ENCODE measurements around the gene SLC2A14.
"Not testable (repeated sequence)": the region's sequence is repeated elsewhere in the genome, so short reads cannot be mapped to it uniquely, and the experiment has no call there.

The SLC2A14 gene

DNA sequence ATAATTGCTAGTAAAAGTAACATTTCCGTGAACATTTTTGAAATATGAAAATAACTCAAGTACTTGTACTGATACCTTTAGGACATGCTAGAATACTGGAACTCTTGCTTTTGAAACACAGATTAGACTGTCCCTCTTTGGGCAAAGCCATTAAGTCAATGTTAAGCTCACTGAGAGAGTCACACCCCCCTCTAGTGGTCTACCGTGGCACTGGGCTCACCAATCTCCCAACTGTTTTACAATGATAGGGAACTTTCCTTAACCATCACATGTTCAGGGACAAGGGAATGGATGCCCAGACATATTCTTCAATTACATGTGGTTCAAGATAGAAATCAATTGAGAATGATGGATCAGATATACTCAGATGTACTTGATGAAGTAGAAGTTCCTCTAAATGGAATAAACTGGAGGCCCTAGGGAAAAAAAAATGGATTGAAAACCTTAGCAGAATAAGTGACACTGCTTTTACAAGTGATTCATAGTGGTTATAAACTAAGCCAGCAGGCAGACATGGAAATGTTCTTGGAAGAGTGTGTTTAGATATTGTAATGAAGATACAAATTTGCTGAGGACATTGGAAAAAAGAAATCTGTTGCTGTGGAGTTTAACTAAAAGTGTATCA is 65.7 kb downstream of the SLC2A14 start:
- DNase-seq (ENCODE audit: low read depth in 2 of 2): peak; percentile 72 to 75
- peak; percentile 96 for TF ChIP-seq CTCF (IDR thresholded peaks at IDR 0.05; ENCODE audit: low read depth, low read length)
- H3K4me3 ChIP-seq (replicated peaks in 1 of 2; ENCODE audit: low read depth in 2 of 2, low read length in 2 of 2): no peak overlapping the region

GRCh38 chr12:7806319-7806718 is 66.4 kb downstream of the SLC2A14 start:
- H3K4me3 ChIP-seq (replicated peaks in 1 of 2; ENCODE audit: low read depth in 2 of 2, low read length in 2 of 2); DNase-seq (ENCODE audit: low read depth in 2 of 2): not testable (repeated sequence)

- TF ChIP-seq CTCF (IDR thresholded peaks at IDR 0.05; ENCODE audit: low read depth, low read length): no peak
- H3K4me3 ChIP-seq (replicated peaks in 1 of 2; ENCODE audit: low read depth in 2 of 2, low read length in 2 of 2): no peak overlapping the region
- no peak for DNase-seq (ENCODE audit: low read depth in 2 of 2)
These were observed 71.3 kb downstream of the SLC2A14 start for GRCh38 chr12:7801460-7801859.

- H3K4me3 ChIP-seq (replicated peaks in 1 of 2; ENCODE audit: low read depth in 2 of 2, low read length in 2 of 2): not testable (repeated sequence)
These were observed 73.9 kb downstream of the SLC2A14 start for GRCh38 chr12:7798750-7799308.

GRCh38 chr12:7797698-7798398 is 74.9 kb downstream of the SLC2A14 start:
- no peak overlapping the region for H3K4me3 ChIP-seq (replicated peaks in 1 of 2; ENCODE audit: low read depth in 2 of 2, low read length in 2 of 2)
- TF ChIP-seq CTCF (IDR thresholded peaks at IDR 0.05; ENCODE audit: low read depth, low read length): no peak
- peak; percentile 9 to 18 for DNase-seq (ENCODE audit: low read depth in 2 of 2)

More at GRCh38 chr12:7798750-7799308, 73.9 kb downstream of the SLC2A14 start:
- not testable (repeated sequence) for DNase-seq (ENCODE audit: low read depth in 2 of 2)

GRCh38 chr12:7797269-7797668 is 75.4 kb downstream of the SLC2A14 start:
- H3K4me3 ChIP-seq (replicated peaks in 1 of 2; ENCODE audit: low read depth in 2 of 2, low read length in 2 of 2); DNase-seq (ENCODE audit: low read depth in 2 of 2): not testable (repeated sequence)

DNA sequence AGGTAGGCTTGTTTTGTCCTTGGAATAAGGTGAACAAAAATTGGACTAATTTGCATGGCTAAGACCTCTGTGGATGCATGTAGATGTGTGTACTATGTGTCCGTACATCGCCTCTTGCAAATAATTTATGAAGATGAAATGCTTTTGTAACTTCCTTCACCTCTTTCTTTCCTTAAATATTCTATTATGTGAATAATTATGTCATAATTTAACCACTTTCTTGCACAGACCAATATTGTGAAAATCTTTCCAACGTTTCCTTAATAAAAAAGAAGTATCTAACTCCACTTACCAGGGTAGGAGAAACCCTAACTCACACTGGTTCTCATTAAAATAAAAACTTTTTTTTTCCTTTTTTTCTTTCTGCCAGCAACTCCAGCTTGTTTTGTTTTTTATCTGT is 79.5 kb downstream of the SLC2A14 start:
- H3K4me3 ChIP-seq (replicated peaks in 1 of 2; ENCODE audit: low read depth in 2 of 2, low read length in 2 of 2): no peak overlapping the region
- no peak for TF ChIP-seq CTCF (IDR thresholded peaks at IDR 0.05; ENCODE audit: low read depth, low read length)
- no peak for DNase-seq (ENCODE audit: low read depth in 2 of 2)

GRCh38 chr12:7788884-7789528 is 83.7 kb downstream of the SLC2A14 start, which contains the start of gene NANOG:
TSS of gene NANOG (plus strand) at chr12:7789402. CDS start at chr12:7789615, 213 bp downstream.
- not testable (repeated sequence) for H3K4me3 ChIP-seq (replicated peaks in 1 of 2; ENCODE audit: low read depth in 2 of 2, low read length in 2 of 2); DNase-seq (ENCODE audit: low read depth in 2 of 2)
